SHP77 treated with DMSO at 0.1 percent for 48 hours (cell line): ENCODE results near the gene SMYD2.

ENCODE experiments used
- DNase-seq: peaks from one replicate; lab custom pipeline; 2025; lab: John Stamatoyannopoulos, UW

SMYD2 gene

GRCh38 chr1:214329470-214330220 lies 48.7 kb downstream of the SMYD2 start:
- DNase-seq, result no peak

GRCh38 chr1:214330222-214330621 lies 49.3 kb downstream of the SMYD2 start:
- DNase-seq, result no peak

GRCh38 chr1:214330715-214331114 lies 49.8 kb downstream of the SMYD2 start:
- no peak for DNase-seq

GRCh38 chr1:214331180-214331579 lies 50.2 kb downstream of the SMYD2 start:
- DNase-seq, result no peak

GRCh38 chr1:214331827-214332423 lies 51.0 kb downstream of the SMYD2 start:
- DNase-seq, result peak; percentile 8

GRCh38 chr1:214332946-214333798 lies 52.2 kb downstream of the SMYD2 start:
- DNase-seq, result peak; percentile 20

- DNase-seq, result no peak
Observed at GRCh38 chr1:214335567-214335966, 54.6 kb downstream of the SMYD2 start.

GRCh38 chr1:214337015-214337414 lies 56.1 kb downstream of the SMYD2 start:
- no peak for DNase-seq

- DNase-seq, result no peak
Observed at GRCh38 chr1:214337511-214337910, 56.6 kb downstream of the SMYD2 start.

- DNase-seq, result no peak
Observed at GRCh38 chr1:214338212-214338611, 57.3 kb downstream of the SMYD2 start.

GRCh38 chr1:214341459-214341858 lies 60.5 kb downstream of the SMYD2 start:
- DNase-seq, result no peak

- DNase-seq, result no peak
Observed at GRCh38 chr1:214341932-214342331, 61.0 kb downstream of the SMYD2 start.

- no peak for DNase-seq
Observed at GRCh38 chr1:214342525-214342924, 61.6 kb downstream of the SMYD2 start.

GRCh38 chr1:214344897-214345296 lies 63.9 kb downstream of the SMYD2 start:
- no peak for DNase-seq

GRCh38 chr1:214349008-214349407 lies 68.0 kb downstream of the SMYD2 start:
- DNase-seq, result no peak

- DNase-seq, result no peak
Observed at GRCh38 chr1:214349781-214350180, 68.8 kb downstream of the SMYD2 start.

GRCh38 chr1:214351551-214352277 lies 70.8 kb downstream of the SMYD2 start:
- DNase-seq, result no peak

- DNase-seq, result no peak
Observed at GRCh38 chr1:214352838-214353237, 71.9 kb downstream of the SMYD2 start.

GRCh38 chr1:214354440-214355148 lies 73.6 kb downstream of the SMYD2 start:
- DNase-seq, result no peak

- DNase-seq, result no peak
Observed at GRCh38 chr1:214360116-214360515, 79.2 kb downstream of the SMYD2 start.

GRCh38 chr1:214360525-214361164 lies 79.7 kb downstream of the SMYD2 start:
- DNase-seq, result no peak
